HG02981 (cell line): Measurements from ENCODE around the gene TLCD3B.

ENCODE experiments used
- ATAC-seq: cut with Tn5 transposase; IDR thresholded peaks from one replicate; pipeline ENCODE4 v1.9.1; 2021; ENCODE audit warnings: mild to moderate bottlenecking, moderate library complexity; ENCODE audit not compliant: unreplicated experiment

Gene TLCD3B

GRCh38 chr16:30030841-30031413 lies at the start of gene TLCD3B:
Gene TLCD3B (minus strand): TSS chr16:30031271. CDS start chr16:30030527, 744 bp downstream.
- no peak for ATAC-seq

GRCh38 chr16:30079480-30079879 lies 48.4 kb upstream of the TLCD3B start:
- ATAC-seq = no peak

- ATAC-seq = no peak
These were observed 47.7 kb upstream of the TLCD3B start for GRCh38 chr16:30078744-30079143.

- no peak for ATAC-seq
These were observed 46.6 kb upstream of the TLCD3B start for GRCh38 chr16:30077656-30078055.

GRCh38 chr16:30076276-30076791 lies 45.3 kb upstream of the TLCD3B start:
- ATAC-seq = peak; percentile 21

- peak; percentile 76 for ATAC-seq
These were observed 44.6 kb upstream of the TLCD3B start, which contains the start of gene PPP4C for GRCh38 chr16:30075503-30076275. Gene PPP4C (plus strand): TSS chr16:30075994. CDS start chr16:30076378, 384 bp downstream.

GRCh38 chr16:30070490-30070889 lies 39.4 kb upstream of the TLCD3B start:
- ATAC-seq = no peak

GRCh38 chr16:30069611-30070462 lies 38.8 kb upstream of the TLCD3B start:
- no peak for ATAC-seq

- ATAC-seq = no peak
These were observed 37.9 kb upstream of the TLCD3B start for GRCh38 chr16:30068750-30069610.

GRCh38 chr16:30068333-30068732 lies 37.3 kb upstream of the TLCD3B start:
- no peak for ATAC-seq

GRCh38 chr16:30067584-30067916 lies 36.5 kb upstream of the TLCD3B start:
- no peak for ATAC-seq

- ATAC-seq = no peak
These were observed 35.9 kb upstream of the TLCD3B start for GRCh38 chr16:30066761-30067583.

GRCh38 chr16:30065943-30066760 lies 35.1 kb upstream of the TLCD3B start:
- no peak for ATAC-seq

GRCh38 chr16:30065102-30065942 lies 34.3 kb upstream of the TLCD3B start, which contains the start of gene ALDOA:
Gene ALDOA (plus strand): TSS chr16:30065760. CDS start chr16:30066898, 1,138 bp downstream.
- peak; percentile 82 for ATAC-seq

- ATAC-seq = no peak
These were observed 33.6 kb upstream of the TLCD3B start for GRCh38 chr16:30064729-30065101.

GRCh38 chr16:30063893-30064728 lies 33.0 kb upstream of the TLCD3B start:
- no peak for ATAC-seq
